Endothelial cell of umbilical vein (primary cell): ENCODE measurements around the gene DDX23. TPM values are rescaled to one million over a fixed set of nuclear protein-coding genes. Genes with fewer than 3 reads are reported as not detected.

Experiments
- BruUV-seq: library from RNA; stranded (reverse); fragments of 400-500 nt; replicated peaks from 2 replicates; lab custom pipeline; 2021; lab: Mats Ljungman, UMichigan
- CTCF ChIA-PET: fragments of 300-600, 350-600 bp; sonication (Branson Sonifier 250); formaldehyde crosslinking; loops from one replicate; lab custom pipeline; 2021; ENCODE audit warnings: antibody characterized with exemption, inconsistent platforms; lab: Charles Lee
- POLR2A ChIA-PET: fragments of 300-600, 350-600 bp; sonication (Branson Sonifier 250); formaldehyde crosslinking; loops from one replicate; lab custom pipeline; 2021; ENCODE audit warnings: antibody characterized with exemption, inconsistent platforms; lab: Charles Lee
- DNase-seq: peaks from one replicate; pipeline ENCODE4 v3.0.0-alpha.2; 2011; ENCODE audit warnings: low read depth, low spot score
- FAIRE-seq: peaks from 2 replicates; lab custom pipeline; 2011; peaks lifted over from hg19 to GRCh38; lab: Jason Lieb, UNC
- H2AFZ ChIP-seq: 2 replicates; pipeline ENCODE4 v1.6.0; 2012; ENCODE audit warnings: low read depth, low read length, control low read depth, inconsistent platforms
- H3K27ac ChIP-seq: 2 replicates; pipeline ENCODE4 v1.5.1; 2011; ENCODE audit warnings: low read depth, mild to moderate bottlenecking, control low read depth, low read length, moderate library complexity; ENCODE audit not compliant: insufficient read depth
- H3K27me3 ChIP-seq, 2 experiments: 2 replicates each; pipeline versions ENCODE4 v1.6.0 to v1.6.1; 2011; ENCODE audit warnings: low read length in 2 of 2, mixed read lengths in 1 of 2; ENCODE audit not compliant: control insufficient read depth in 2 of 2, insufficient read depth in 2 of 2
- H3K36me3 ChIP-seq, 2 experiments: 2 replicates in 1 of 2; 3 replicates in 1 of 2; pipeline ENCODE4 v1.5.1; 2011; ENCODE audit warnings: low read length in 2 of 2, mild to moderate bottlenecking in 1 of 2, moderate library complexity in 1 of 2; ENCODE audit not compliant: control insufficient read depth in 2 of 2, insufficient read depth in 2 of 2; ENCODE audit errors: extremely low read depth in 1 of 2
- H3K4me1 ChIP-seq: 3 replicates; pipeline ENCODE4 v1.5.1; 2011; ENCODE audit warnings: mild to moderate bottlenecking, low read length; ENCODE audit not compliant: control insufficient read depth, insufficient read depth; ENCODE audit errors: extremely low read depth
- H3K4me2 ChIP-seq: 2 replicates; pipeline ENCODE4 v1.6.1; 2011; ENCODE audit warnings: low read length, control low read depth, mixed read lengths; ENCODE audit not compliant: insufficient read depth
- H3K4me3 ChIP-seq, 3 experiments: fragments of 200-600 bp in 1 of 3; sonication (generic), shearing (Covaris generic) in 1 of 3; replicated peaks in 1 of 3; 2 replicates each; pipeline ENCODE4 v1.5.1; 2011 to 2016; ENCODE audit warnings: control low read depth in 3 of 3, low read length in 3 of 3, mild to moderate bottlenecking in 2 of 3, inconsistent platforms in 1 of 3, low read depth in 1 of 3, moderate library complexity in 1 of 3; ENCODE audit not compliant: insufficient read depth in 1 of 3
- H3K79me2 ChIP-seq: 2 replicates; pipeline ENCODE4 v1.6.0; 2012; ENCODE audit warnings: low read length, inconsistent platforms; ENCODE audit not compliant: control insufficient read depth, insufficient read depth
- H3K9ac ChIP-seq: replicated peaks from 2 replicates; pipeline ENCODE3; 2011; ENCODE audit warnings: low read length, control low read depth; ENCODE audit not compliant: insufficient read depth; ENCODE audit errors: extremely low read depth
- H3K9me1 ChIP-seq: replicated peaks from 3 replicates; pipeline ENCODE4 v1.6.0; 2011; ENCODE audit warnings: mild to moderate bottlenecking, low read length; ENCODE audit not compliant: control insufficient read depth, insufficient read depth; ENCODE audit errors: extremely low read depth
- H3K9me3 ChIP-seq: replicated peaks from 2 replicates; pipeline ENCODE4 v1.5.1; 2012; ENCODE audit warnings: low read length, inconsistent platforms; ENCODE audit not compliant: control insufficient read depth, insufficient read depth
- H4K20me1 ChIP-seq: replicated peaks from 2 replicates; pipeline ENCODE3; 2011; ENCODE audit warnings: mild to moderate bottlenecking, low read length; ENCODE audit not compliant: control insufficient read depth, insufficient read depth; ENCODE audit errors: extremely low read depth
- GATA2 ChIP-seq: IDR thresholded peaks from 2 replicates; pipeline ENCODE4 v1.7.0; 2011; ENCODE audit warnings: low read depth, mild to moderate bottlenecking, moderate library complexity, mixed read lengths, low read length; ENCODE audit not compliant: insufficient read length, insufficient read depth
- MYC ChIP-seq: IDR thresholded peaks from one replicate; pipeline ENCODE4 v1.6.1; 2011; ENCODE audit warnings: mild to moderate bottlenecking, low read depth, low read length
- POLR2A ChIP-seq: IDR thresholded peaks from 2 replicates; pipeline ENCODE4 v1.6.1; 2012; ENCODE audit warnings: low read depth, mild to moderate bottlenecking, control low read depth, low read length
- dilution Hi-C: fragments of 300-500 bp; cut with MboI; formaldehyde crosslinking; loops from one replicate; pipeline ENCODE4 v1.15.0; 2019; ENCODE audit warnings: low sequenced_read_pairs; ENCODE audit not compliant: extremely low pct_ligation_motif_present
- intact Hi-C: fragments of 100-400 bp; cut with micrococcal nuclease; formaldehyde crosslinking; loops from one replicate; pipeline ENCODE4 v1.10.0; 2022
- polyA plus RNA-seq, 4 experiments: library from polyadenylated mRNA; depleted of rRNA in 3 of 4; stranded (reverse) in 3 of 4; unstranded in 1 of 4; fragments of >200 nt; gene quantifications; 2 replicates each; pipeline versions ENCODE4 v1.2.1 to v1.2.3, GENCODE V29; 2011 to 2012; ENCODE audit warnings: missing spikeins in 1 of 4
- total RNA-seq: library from RNA; stranded (reverse); gene quantifications from 2 replicates; pipeline ENCODE4 v1.2.3, GENCODE V29; 2021
- TF ChIP-seq, protein P1 (sequence below): IDR thresholded peaks from 2 replicates; pipeline ENCODE4 v1.6.1; 2011; ENCODE audit not compliant: insufficient read depth, insufficient read length
- TF ChIP-seq, protein P2 (sequence below), 2 donors: IDR thresholded peaks; 1 replicate in 1 of 2; 2 replicates in 1 of 2; pipeline ENCODE4 v1.5.1; 2011; ENCODE audit warnings: low read length in 2 of 2, mild to moderate bottlenecking in 2 of 2, moderate library complexity in 2 of 2, control low read depth in 1 of 2, inconsistent platforms in 1 of 2, low read depth in 1 of 2; ENCODE audit not compliant: insufficient read depth in 1 of 2; ENCODE audit errors: extremely low read depth in 1 of 2

The DDX23 gene
- total and polyA plus RNA-seq, 2 donors (not counting 3 experiments of a cell fraction or from before 2014, with no cell fraction given): 56.0 to 107 TPM

DNA sequence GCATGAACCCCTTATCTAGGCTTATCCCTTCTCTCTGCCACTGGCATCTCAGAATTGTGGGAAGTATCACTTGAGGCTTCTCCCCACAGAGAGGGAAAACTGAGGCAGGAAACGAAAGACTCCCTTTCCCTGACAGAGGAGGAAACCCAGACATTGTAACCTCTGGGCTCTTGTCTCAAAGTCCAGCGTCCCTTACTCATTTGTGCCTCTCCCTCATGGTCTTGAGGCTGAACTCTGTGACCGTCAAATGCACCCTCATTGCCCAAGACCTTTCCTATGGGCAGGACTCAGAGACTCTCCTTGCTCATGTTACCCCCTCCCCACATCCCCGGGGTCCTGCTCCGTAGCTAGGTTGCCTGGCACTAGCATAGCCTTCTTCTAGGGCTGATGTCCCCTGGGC lies 29.8 kb downstream of the DDX23 start:
- no peaks in the 10 kb centered on the region for H3K9me3 ChIP-seq
- DNase-seq (no peak), FAIRE-seq (no peak)
- H3K4me3 ChIP-seq: no peak overlapping the region
- no TSS peak for BruUV-seq
- H3K79me2 ChIP-seq: no peaks in the 10 kb centered on the region
- intact Hi-C loops: no loop called here
- no peaks in the 10 kb centered on the region for H4K20me1 ChIP-seq
- TF ChIP-seq MYC: no peak
- no peaks in the 10 kb centered on the region for H3K9me1 ChIP-seq
- ChIA-PET POLR2A (no interaction called here), CTCF (no interaction called here)
- dilution Hi-C loops: no loop called here
- H3K9ac ChIP-seq: no peak overlapping the region
- H2AFZ ChIP-seq: no peak overlapping the region
- H3K4me1 ChIP-seq: peaks cover 4% of the 10 kb centered on the region
- no peaks in the 10 kb centered on the region for H3K27me3 ChIP-seq
- no peak overlapping the region for H3K4me2 ChIP-seq
- no peak overlapping the region for H3K27ac ChIP-seq
- peaks cover 0 to 32% of the 10 kb centered on the region in 2 experiments for H3K36me3 ChIP-seq

DNA sequence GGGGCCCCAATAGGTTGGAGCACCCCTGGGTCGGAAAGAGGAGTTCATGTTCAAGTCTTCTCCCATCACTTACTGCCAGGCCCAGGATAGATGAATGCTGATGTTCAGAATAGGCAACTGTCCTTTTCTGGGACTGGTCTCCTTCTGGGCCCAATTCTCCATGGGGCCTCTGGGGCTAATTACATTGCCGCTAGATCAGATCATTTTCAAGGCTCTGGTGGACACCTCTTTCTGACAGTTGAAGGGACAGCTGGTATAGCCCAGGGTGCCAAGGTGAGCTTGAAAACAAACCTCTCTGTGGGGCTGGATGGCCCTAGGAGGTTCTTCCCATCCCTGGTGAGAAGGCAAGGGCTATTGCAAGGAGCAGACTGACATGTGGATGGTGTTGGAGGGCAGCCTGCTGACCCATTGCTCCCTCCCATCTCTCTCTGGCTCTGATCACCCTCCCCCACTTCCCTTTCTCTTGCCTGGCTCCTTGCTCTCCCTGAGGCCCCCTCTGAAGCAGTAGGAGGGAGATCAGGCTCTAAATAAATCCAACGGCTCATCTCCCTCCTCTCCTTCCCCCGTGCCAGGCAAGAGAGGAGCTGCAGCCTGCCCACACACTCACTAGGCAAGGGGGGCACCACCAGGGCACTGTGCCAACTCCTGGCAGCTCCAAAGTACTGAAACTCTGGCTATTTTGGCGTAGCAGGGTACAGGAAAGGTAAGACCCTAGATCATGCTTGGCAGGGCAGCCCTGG lies 31.8 kb downstream of the DDX23 start:
- CTCF ChIA-PET: interaction anchor here (1.4 kb wide), 1 partner anchor 33 kb away, joined by 3 read pairs; no protein-coding TSS in a partner anchor

More for the DNA sequence above, 31.8 kb downstream of the DDX23 start:
- TF ChIP-seq POLR2A (no peak), MYC (no peak), GATA2 (no peak)
- TF ChIP-seq, protein P1, sequence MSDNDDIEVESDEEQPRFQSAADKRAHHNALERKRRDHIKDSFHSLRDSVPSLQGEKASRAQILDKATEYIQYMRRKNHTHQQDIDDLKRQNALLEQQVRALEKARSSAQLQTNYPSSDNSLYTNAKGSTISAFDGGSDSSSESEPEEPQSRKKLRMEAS: no peak
- TF ChIP-seq, protein P2, sequence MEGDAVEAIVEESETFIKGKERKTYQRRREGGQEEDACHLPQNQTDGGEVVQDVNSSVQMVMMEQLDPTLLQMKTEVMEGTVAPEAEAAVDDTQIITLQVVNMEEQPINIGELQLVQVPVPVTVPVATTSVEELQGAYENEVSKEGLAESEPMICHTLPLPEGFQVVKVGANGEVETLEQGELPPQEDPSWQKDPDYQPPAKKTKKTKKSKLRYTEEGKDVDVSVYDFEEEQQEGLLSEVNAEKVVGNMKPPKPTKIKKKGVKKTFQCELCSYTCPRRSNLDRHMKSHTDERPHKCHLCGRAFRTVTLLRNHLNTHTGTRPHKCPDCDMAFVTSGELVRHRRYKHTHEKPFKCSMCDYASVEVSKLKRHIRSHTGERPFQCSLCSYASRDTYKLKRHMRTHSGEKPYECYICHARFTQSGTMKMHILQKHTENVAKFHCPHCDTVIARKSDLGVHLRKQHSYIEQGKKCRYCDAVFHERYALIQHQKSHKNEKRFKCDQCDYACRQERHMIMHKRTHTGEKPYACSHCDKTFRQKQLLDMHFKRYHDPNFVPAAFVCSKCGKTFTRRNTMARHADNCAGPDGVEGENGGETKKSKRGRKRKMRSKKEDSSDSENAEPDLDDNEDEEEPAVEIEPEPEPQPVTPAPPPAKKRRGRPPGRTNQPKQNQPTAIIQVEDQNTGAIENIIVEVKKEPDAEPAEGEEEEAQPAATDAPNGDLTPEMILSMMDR (IDR thresholded peaks at IDR 0.05; ENCODE audit: extremely low read depth in 1 of 2, insufficient read depth in 1 of 2, low read depth in 1 of 2, low read length in 2 of 2): no peak
- Histone ChIP-seq H3K9me1 (no peaks in the 10 kb centered on the region), H4K20me1 (no peaks in the 10 kb centered on the region), H3K36me3 (peaks cover 0 to 16% of the 10 kb centered on the region in 2 experiments), H3K79me2 (no peaks in the 10 kb centered on the region), H2AFZ (no peak overlapping the region), H3K4me1 (peaks cover 13% of the 10 kb centered on the region), H3K27ac (no peak overlapping the region), H3K4me2 (no peak overlapping the region), H3K4me3 (no peak overlapping the region), H3K9ac (no peak overlapping the region), H3K9me3 (no peaks in the 10 kb centered on the region), H3K27me3 (no peaks in the 10 kb centered on the region)
- dilution Hi-C loops: no loop called here
- FAIRE-seq (no peak), DNase-seq (no peak)
- POLR2A ChIA-PET: no interaction called here
- intact Hi-C loops: no loop called here
- no TSS peak for BruUV-seq
